ENCODE measurements around the gene C17orf107.

GRCh38 chr17:4859816-4860625 is 39.3 kb upstream of the C17orf107 start:
- TF ChIP-seq CTCF (IDR thresholded peaks at IDR 0.05 in 4 of 5, conservative IDR thresholded peaks at IDR 0.05 in 1 of 5) (no peak), POLR2A (IDR thresholded peaks at IDR 0.05) (no peak)
